Kidney epithelial cell (primary cell): ENCODE results near the gene RPUSD3. TPM values are rescaled to one million over a fixed set of nuclear protein-coding genes. Genes with fewer than 3 reads are reported as not detected.

Experiments used
- DNase-seq: peaks from one replicate; pipeline ENCODE4 v3.0.0-alpha.2; 2010; ENCODE audit warnings: low read depth
- H3K27me3 ChIP-seq: 2 replicates; pipeline ENCODE4 v1.6.0; 2011; ENCODE audit warnings: low read length; ENCODE audit not compliant: control insufficient read depth, insufficient read depth
- H3K36me3 ChIP-seq: 2 replicates; pipeline ENCODE4 v1.5.1; 2011; ENCODE audit warnings: low read length; ENCODE audit not compliant: control insufficient read depth, insufficient read depth
- H3K4me3 ChIP-seq: 2 replicates; pipeline ENCODE4 v1.5.1; 2011; ENCODE audit warnings: low read depth, mild to moderate bottlenecking, control low read depth, low read length
- total RNA-seq: library from RNA; depleted of rRNA; stranded (reverse); fragments of >200 nt; gene quantifications from 2 replicates; pipeline ENCODE4 v1.2.3, GENCODE V29; 2015
- TF ChIP-seq, protein P1 (sequence below): IDR thresholded peaks from 2 replicates; pipeline ENCODE4 v1.5.1; 2011; ENCODE audit warnings: mild to moderate bottlenecking, moderate library complexity, low read length, control low read depth, inconsistent platforms; ENCODE audit not compliant: insufficient read depth, poor library complexity, severe bottlenecking

RPUSD3 gene, protein sequence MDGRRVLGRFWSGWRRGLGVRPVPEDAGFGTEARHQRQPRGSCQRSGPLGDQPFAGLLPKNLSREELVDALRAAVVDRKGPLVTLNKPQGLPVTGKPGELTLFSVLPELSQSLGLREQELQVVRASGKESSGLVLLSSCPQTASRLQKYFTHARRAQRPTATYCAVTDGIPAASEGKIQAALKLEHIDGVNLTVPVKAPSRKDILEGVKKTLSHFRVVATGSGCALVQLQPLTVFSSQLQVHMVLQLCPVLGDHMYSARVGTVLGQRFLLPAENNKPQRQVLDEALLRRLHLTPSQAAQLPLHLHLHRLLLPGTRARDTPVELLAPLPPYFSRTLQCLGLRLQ
- total RNA-seq: 45.9 and 52.6 TPM in 2 replicates

DNA sequence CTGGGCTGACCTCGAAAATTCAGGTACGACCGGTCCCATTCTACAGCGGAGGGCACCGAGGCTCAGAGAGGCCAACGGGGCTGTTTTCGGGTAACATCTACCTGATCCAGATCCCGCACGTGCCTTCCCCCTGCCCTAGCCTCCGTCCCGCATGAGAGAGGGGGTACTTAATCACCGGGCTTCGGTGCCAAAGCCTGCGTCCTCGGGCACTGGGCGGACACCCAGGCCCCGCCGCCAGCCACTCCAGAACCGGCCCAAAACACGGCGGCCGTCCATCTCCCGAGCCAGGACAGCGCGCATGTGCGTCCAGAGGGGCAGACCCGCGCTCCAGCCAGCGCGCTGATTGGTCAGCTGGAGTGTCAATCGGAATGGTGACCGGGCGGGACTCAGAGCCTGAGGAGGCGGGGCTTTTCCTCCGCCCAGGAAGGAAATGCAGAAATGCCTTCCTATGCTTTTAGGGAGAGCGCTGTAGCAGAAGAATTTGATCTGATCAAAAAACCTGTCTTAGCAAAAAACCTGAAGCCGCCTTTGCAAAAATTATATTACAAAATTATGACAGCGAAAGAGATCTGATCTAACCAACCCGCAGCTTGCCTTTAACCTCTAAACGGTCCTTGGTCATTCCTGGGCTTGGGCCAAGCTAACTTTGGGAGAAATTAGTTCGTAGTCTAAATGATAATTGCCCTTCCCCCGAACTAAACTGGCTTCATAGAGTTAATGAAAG is at the start of gene RPUSD3:
Gene RPUSD3, minus strand, starts transcription at position 294 of the 724 bp plus-strand sequence. Its CDS starts 18 bp downstream, at position 276.
- Histone ChIP-seq H3K27me3 (no peaks in the 10 kb centered on the region), H3K4me3 (peak within 1 kb of the TSS; percentile 85), H3K36me3 (peaks cover 5% of the 10 kb centered on the region)
- DNase-seq: peak; percentile 55
- TF ChIP-seq, protein P1, sequence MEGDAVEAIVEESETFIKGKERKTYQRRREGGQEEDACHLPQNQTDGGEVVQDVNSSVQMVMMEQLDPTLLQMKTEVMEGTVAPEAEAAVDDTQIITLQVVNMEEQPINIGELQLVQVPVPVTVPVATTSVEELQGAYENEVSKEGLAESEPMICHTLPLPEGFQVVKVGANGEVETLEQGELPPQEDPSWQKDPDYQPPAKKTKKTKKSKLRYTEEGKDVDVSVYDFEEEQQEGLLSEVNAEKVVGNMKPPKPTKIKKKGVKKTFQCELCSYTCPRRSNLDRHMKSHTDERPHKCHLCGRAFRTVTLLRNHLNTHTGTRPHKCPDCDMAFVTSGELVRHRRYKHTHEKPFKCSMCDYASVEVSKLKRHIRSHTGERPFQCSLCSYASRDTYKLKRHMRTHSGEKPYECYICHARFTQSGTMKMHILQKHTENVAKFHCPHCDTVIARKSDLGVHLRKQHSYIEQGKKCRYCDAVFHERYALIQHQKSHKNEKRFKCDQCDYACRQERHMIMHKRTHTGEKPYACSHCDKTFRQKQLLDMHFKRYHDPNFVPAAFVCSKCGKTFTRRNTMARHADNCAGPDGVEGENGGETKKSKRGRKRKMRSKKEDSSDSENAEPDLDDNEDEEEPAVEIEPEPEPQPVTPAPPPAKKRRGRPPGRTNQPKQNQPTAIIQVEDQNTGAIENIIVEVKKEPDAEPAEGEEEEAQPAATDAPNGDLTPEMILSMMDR: no peak

DNA sequence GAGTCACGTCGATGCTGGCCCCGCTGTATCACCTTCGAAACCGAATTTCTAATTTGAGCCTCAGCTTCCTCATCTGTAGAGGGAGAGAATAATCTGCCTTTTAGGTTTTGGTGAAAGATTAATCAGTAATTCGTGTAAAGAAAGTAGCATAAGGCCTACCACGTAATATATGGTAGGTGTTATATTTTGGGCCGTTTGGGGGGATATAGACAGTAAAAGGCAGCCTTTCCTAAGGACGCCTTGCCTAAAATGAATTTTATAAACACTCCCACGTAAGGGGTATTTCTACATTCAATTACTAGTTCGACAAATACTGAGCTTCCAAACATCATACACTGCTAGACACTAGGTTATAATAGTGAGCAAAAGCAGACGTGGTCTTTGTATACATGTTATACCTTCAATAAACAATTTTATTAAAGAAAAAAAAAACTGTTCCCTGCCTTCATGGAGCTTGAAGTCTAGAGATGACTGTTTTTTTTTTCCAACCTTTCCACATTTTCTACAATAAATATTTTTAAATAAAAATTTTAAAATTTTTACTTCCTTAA is 47.3 kb upstream of the RPUSD3 start:
- no peaks in the 10 kb centered on the region for H3K36me3 ChIP-seq
- TF ChIP-seq, protein P1: no peak
- H3K27me3 ChIP-seq: no peaks in the 10 kb centered on the region
- no peak for DNase-seq
- peak overlapping the region; percentile 72 for H3K4me3 ChIP-seq

DNA sequence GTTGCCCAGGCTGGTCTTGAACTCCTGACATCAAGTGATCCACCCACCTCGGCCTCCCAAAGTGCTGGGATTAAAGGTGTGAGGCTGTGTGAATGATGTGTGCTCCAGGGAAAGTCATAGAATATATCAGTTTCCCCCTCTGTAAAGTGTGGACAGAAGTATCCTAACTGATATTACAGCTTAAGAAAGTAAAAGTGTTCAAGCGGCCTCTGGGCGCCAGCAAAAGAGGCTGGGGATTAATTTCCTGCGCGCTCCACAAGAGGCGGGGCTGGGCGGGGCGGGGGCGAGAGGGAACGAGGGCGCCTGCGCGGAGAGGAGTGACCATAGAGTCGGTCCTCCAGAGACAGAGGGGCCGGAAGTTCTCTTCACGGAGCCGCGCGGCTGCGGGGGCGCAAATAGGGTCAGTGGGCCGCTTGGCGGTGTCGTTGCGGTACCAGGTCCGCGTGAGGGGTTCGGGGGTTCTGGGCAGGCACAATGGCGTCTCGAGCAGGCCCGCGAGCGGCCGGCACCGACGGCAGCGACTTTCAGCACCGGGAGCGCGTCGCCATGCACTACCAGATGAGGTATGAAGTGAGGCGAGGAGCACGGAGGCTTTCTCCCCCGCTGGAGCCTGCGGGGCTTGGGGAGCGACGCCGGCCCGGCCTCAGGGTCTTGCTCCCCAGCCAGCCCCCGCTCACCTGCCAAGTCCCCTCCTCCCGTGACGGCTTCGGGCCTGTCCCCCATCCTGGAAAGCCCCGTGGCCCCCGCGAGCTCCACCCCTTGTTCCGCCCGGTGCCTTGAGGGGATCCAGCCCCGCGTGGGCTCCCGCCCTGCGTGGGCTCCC is 46.7 kb upstream of the RPUSD3 start, which contains the start of gene JAGN1:
Gene JAGN1, plus strand, starts transcription at position 362 of the 823 bp plus-strand sequence. Its CDS starts 113 bp downstream, at position 475.
- Histone ChIP-seq H3K27me3 (no peaks in the 10 kb centered on the region), H3K36me3 (no peaks in the 10 kb centered on the region), H3K4me3 (peak within 1 kb of the TSS; percentile 72)
- no peak for DNase-seq
- TF ChIP-seq, protein P1: no peak

DNA sequence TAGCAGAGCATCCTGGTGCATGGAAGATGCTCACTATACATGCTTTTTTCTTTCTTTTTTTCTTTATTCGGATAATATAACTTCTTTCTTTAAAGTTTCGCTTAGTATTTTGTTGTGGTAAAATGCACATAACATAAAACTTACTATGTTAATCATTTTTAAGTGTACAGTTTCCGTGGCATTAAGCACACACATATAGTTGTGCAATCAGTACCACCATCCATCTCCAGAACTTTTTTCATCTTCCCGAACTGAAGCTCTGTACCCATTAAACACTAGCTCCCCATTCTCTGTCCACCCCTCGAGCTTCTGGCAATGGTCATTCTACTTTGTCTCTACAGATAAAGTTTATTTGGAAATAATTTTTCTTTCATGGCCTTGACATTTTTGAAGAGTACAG is 45.6 kb upstream of the RPUSD3 start:
- Histone ChIP-seq H3K36me3 (no peaks in the 10 kb centered on the region), H3K4me3 (no peak overlapping the region), H3K27me3 (no peaks in the 10 kb centered on the region)
- TF ChIP-seq, protein P1: no peak
- DNase-seq: no peak

DNA sequence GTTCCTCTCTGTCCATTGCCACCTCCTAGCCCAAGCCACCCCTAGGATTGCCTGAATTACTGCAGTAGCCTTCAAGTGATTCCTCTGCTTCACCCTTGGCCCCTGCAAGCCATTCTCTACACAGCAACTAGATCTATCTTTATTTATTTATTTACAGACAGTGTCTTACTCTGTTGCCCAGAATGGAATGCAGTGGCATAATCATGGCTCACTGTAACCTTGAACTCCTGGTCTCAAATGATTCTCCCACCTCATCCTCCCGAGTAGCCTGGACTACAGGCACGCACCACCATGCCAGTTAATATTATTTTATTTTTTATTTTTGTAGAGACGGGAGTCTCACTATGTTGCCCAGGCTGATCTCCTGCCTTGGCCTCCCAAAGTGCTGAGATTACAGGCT is 44.7 kb upstream of the RPUSD3 start:
- H3K36me3 ChIP-seq: no peaks in the 10 kb centered on the region
- H3K4me3 ChIP-seq: no peak overlapping the region
- DNase-seq: no peak
- H3K27me3 ChIP-seq: no peaks in the 10 kb centered on the region
- TF ChIP-seq, protein P1: no peak
